Measurements from ENCODE around the gene PPM1H. TPM values are rescaled to one million over a fixed set of nuclear protein-coding genes. Genes with fewer than 3 reads are reported as not detected.

Gene PPM1H
- total RNA-seq, 1 donor from 2014 or later: 0.79 TPM

DNA sequence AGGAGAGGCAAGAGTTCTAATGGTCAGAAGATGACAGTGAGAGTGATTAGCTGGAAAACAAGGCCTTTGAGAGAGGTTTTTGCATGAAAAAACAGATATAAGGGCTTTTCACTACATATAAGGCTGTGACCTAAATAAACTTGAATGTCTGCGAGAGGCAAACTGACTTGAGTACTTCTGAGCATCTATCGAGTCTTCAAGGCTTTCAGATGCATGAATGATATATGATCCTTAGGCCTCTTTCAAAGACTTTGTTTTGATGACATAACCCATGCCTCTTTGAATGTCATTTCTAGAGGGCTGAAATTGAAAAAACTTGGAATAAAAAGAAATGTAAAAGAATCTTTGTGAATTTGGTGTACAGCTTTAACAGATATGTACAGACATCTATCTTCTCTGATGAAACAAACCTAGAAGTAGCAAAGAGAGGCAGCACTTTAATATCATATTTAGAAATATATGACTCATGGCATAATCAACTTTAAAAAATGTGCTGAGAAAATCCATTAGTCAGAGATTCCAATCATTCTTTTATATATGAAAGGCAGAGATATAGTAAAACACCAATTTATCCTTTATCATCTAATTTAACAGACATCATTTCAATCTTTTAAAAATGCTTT lies 72.6 kb downstream of the PPM1H start:
- Histone ChIP-seq H3K4me3 (ENCODE audit: low read depth, low read length) (no peak overlapping the region), H3K36me3 (ENCODE audit: control insufficient read depth, insufficient read depth, low read length) (no peaks in the 10 kb centered on the region), H3K27me3 (ENCODE audit: control insufficient read depth, insufficient read depth, low read length) (no peaks in the 10 kb centered on the region)
- FAIRE-seq (no peak), DNase-seq (ENCODE audit: low read depth) (peak; percentile 74)
- TF ChIP-seq, protein P1, sequence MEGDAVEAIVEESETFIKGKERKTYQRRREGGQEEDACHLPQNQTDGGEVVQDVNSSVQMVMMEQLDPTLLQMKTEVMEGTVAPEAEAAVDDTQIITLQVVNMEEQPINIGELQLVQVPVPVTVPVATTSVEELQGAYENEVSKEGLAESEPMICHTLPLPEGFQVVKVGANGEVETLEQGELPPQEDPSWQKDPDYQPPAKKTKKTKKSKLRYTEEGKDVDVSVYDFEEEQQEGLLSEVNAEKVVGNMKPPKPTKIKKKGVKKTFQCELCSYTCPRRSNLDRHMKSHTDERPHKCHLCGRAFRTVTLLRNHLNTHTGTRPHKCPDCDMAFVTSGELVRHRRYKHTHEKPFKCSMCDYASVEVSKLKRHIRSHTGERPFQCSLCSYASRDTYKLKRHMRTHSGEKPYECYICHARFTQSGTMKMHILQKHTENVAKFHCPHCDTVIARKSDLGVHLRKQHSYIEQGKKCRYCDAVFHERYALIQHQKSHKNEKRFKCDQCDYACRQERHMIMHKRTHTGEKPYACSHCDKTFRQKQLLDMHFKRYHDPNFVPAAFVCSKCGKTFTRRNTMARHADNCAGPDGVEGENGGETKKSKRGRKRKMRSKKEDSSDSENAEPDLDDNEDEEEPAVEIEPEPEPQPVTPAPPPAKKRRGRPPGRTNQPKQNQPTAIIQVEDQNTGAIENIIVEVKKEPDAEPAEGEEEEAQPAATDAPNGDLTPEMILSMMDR (IDR thresholded peaks at IDR 0.05; ENCODE audit: insufficient read depth, low read length, severe bottlenecking): no peak

DNA sequence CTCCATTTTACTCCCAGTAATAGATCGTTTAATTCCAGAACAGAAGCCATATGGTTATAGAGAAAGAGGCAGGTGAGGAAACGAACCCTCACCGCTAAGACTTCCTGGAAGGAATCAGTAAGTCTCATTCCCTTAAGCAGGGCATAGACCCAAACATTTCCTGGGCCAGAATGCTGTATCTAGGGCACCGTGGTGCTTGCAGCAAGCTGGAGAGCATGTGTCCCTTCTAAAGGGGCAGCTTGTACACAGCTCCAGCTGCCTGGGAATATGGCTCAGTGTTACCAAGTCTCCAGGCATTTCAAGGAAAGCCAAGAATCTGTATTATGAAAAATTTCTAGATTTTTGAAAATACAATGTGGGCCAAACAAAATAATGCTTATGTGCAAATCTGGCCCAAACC lies 73.4 kb downstream of the PPM1H start:
- FAIRE-seq: no peak

DNA sequence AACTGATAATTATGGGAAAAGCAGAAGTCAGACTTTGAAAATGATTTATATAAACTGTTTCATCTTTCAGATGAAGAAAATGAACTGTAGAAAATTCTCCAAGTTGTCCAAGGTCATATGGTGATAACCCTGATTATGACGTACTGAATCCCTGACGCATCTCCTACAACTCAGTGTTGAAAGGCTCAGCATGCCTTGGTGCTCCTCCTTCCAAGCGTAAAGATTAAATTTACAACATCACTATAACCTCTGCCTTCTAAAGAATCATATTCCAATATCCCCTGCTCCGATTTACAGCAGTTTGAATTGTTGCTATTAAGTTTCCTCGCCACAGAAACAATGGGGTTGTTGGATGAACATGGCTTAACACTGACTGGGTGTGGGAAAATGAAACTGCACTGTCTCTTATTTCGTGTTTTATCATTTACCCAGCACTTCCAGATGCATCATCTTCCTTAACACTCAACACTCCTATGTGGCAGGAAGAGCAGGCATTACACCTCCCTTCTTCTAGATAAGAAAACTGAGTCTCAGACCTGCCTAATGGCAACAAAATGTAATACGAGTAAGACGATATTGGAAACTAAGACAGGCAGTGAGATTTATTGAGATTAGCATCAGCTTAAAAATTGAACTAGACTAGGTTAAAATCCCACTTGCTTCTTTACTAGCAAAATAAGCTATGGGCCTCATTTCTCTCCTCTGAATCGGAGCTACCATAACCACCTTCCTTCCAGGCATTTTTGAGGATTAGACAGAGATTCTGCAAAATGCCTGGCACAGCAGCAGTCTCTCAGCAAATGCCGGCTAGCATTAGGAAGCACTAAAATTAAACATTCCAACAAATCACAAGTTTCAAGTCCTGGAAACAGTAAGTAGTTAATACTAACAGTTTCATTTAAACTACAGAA lies 74.2 kb downstream of the PPM1H start:
- H3K36me3 ChIP-seq (ENCODE audit: control insufficient read depth, insufficient read depth, low read length): no peaks in the 10 kb centered on the region
- no peak overlapping the region for H3K4me3 ChIP-seq (ENCODE audit: low read depth, low read length)
- TF ChIP-seq, protein P1 (IDR thresholded peaks at IDR 0.05; ENCODE audit: insufficient read depth, low read length, severe bottlenecking): no peak
- no peak for DNase-seq (ENCODE audit: low read depth)
- FAIRE-seq: no peak
- no peaks in the 10 kb centered on the region for H3K27me3 ChIP-seq (ENCODE audit: control insufficient read depth, insufficient read depth, low read length)

More for the DNA sequence above, 73.4 kb downstream of the PPM1H start:
- TF ChIP-seq, protein P1 (IDR thresholded peaks at IDR 0.05; ENCODE audit: insufficient read depth, low read length, severe bottlenecking): no peak
- DNase-seq (ENCODE audit: low read depth): no peak
- H3K27me3 ChIP-seq (ENCODE audit: control insufficient read depth, insufficient read depth, low read length): no peaks in the 10 kb centered on the region
- H3K4me3 ChIP-seq (ENCODE audit: low read depth, low read length): no peak overlapping the region
- no peaks in the 10 kb centered on the region for H3K36me3 ChIP-seq (ENCODE audit: control insufficient read depth, insufficient read depth, low read length)

DNA sequence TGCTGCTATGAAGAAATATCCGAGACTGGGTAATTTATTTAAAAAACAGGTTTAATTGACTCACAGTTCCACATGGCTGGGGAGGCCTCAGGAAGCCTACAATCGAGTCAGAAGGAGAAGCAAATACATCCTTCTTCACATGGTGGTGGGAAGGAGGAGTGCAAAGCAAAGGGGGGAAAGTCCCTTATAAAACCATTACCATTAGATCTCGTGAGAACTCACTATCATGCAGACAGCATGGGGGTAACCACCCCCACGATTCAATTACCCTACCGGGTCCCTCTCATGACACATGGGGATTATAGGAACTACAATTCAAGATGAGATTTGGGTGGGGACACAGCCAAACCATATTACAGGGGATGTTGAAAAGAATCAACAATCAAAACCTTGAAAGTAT lies 74.9 kb downstream of the PPM1H start:
- TF ChIP-seq, protein P1 (IDR thresholded peaks at IDR 0.05; ENCODE audit: insufficient read depth, low read length, severe bottlenecking): no peak
- DNase-seq (ENCODE audit: low read depth) (no peak), FAIRE-seq (no peak)
- H3K36me3 ChIP-seq (ENCODE audit: control insufficient read depth, insufficient read depth, low read length): no peaks in the 10 kb centered on the region
- no peak overlapping the region for H3K4me3 ChIP-seq (ENCODE audit: low read depth, low read length)
- no peaks in the 10 kb centered on the region for H3K27me3 ChIP-seq (ENCODE audit: control insufficient read depth, insufficient read depth, low read length)

DNA sequence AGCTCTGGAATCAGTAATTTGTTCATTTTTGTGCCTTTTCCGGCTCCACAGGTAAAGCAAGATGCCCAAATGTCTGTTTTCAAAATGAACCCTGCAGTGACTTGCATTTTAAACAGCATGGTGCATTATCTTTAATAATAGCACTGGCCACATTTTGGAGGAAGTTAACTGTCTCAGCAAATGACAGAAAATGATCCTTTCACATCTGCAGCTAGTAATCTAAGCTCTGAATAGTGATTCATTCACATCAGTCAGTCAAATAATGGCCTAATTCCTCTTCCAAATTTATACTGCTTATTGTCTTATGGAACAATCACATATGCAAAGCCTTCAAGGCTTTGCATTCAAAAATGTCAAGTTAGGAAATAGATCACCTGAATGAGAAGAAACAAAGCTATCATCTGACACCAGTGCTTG lies 75.6 kb downstream of the PPM1H start:
- H3K27me3 ChIP-seq (ENCODE audit: control insufficient read depth, insufficient read depth, low read length): no peaks in the 10 kb centered on the region
- DNase-seq (ENCODE audit: low read depth): no peak
- TF ChIP-seq, protein P1 (IDR thresholded peaks at IDR 0.05; ENCODE audit: insufficient read depth, low read length, severe bottlenecking): no peak
- H3K36me3 ChIP-seq (ENCODE audit: control insufficient read depth, insufficient read depth, low read length): no peaks in the 10 kb centered on the region
- no peak overlapping the region for H3K4me3 ChIP-seq (ENCODE audit: low read depth, low read length)
- FAIRE-seq: no peak
